Measurements from ENCODE around the gene ASPN. TPM values are rescaled to one million over a fixed set of nuclear protein-coding genes. Genes with fewer than 3 reads are reported as not detected.

The ASPN gene
- total and polyA plus RNA-seq, 9 of the 15 experiments (the other 6 are each of a cell fraction or from before 2014, with no cell fraction given) = 0.03 to 0.07 TPM; not detected in 7

- FAIRE-seq = no peak
- no peak for DNase-seq (ENCODE audit: extremely low read depth in 1 of 4, low spot score in 3 of 4)
- ChIA-PET POLR2A (interaction anchor here (1.2 kb wide), 1 partner anchor 10 kb away, joined by 3 read pairs; no protein-coding TSS in a partner anchor), CTCF (ENCODE audit: low intra/inter-chr PET ratio) (no interaction called here)
- Histone ChIP-seq H3K36me3 (ENCODE audit: control insufficient read depth, insufficient read depth, low read length) (no peaks in the 10 kb centered on the region), H3K27ac (ENCODE audit: extremely low read depth, low read depth, low read length) (no peak overlapping the region), H3K9ac (ENCODE audit: insufficient read depth in 1 of 2, low read depth in 2 of 2, low read length in 2 of 2) (no peak overlapping the region), H4K20me1 (replicated peaks; ENCODE audit: control insufficient read depth, insufficient read depth, low read length) (no peaks in the 10 kb centered on the region), H3K4me3 (no peak overlapping the region), H3K9me1 (ENCODE audit: control insufficient read depth, insufficient read depth, low read length) (no peaks in the 10 kb centered on the region), H3K27me3 (ENCODE audit: control insufficient read depth in 2 of 2, insufficient read depth in 2 of 2, low read length in 2 of 2) (no peaks in the 10 kb centered on the region), H2AFZ (ENCODE audit: low read depth, low read length) (no peak overlapping the region), H3K79me2 (ENCODE audit: control insufficient read depth, insufficient read depth, low read length) (no peaks in the 10 kb centered on the region), H3K4me1 (replicated peaks in 1 of 2; ENCODE audit: control insufficient read depth in 2 of 2, insufficient read depth in 2 of 2, low read length in 2 of 2) (peaks cover 7 to 19% of the 10 kb centered on the region in 2 experiments), H3K4me2 (ENCODE audit: insufficient read depth, low read length) (no peak overlapping the region), H3K9me3 (replicated peaks; ENCODE audit: control insufficient read depth, insufficient read depth, low read depth, low read length) (no peaks in the 10 kb centered on the region)
- WGBS (ENCODE audit: insufficient coverage, low coverage, missing lambda C conversion rate) = 28% methylated on average over 2 of the region's 2 CpGs
- ATAC-seq = no peak
- intact Hi-C loops (cut with micrococcal nuclease) = no loop called here
- TF ChIP-seq ZNF212 (CRISPR knock-in tag; IDR thresholded peaks at IDR 0.05) (no peak), ZNF785 (CRISPR knock-in tag; IDR thresholded peaks at IDR 0.05) (no peak), SAFB (IDR thresholded peaks at IDR 0.05; ENCODE audit: borderline replicate concordance, low read depth, low read length) (no peak), ZNF41 (CRISPR knock-in tag; conservative IDR thresholded peaks at IDR 0.05) (no peak), HDGF (IDR thresholded peaks at IDR 0.05) (no peak), GTF2B (IDR thresholded peaks at IDR 0.05; ENCODE audit: extremely low read depth, insufficient read length) (no peak), CREM (IDR thresholded peaks at IDR 0.05; ENCODE audit: low read depth) (no peak), STAG1 (CRISPR knock-in tag; IDR thresholded peaks at IDR 0.05; ENCODE audit: borderline replicate concordance) (no peak), ZNF561 (CRISPR knock-in tag; conservative IDR thresholded peaks at IDR 0.05) (no peak), CEBPZ (IDR thresholded peaks at IDR 0.05; ENCODE audit: borderline replicate concordance, low read depth, low read length) (no peak), HDAC6 (IDR thresholded peaks at IDR 0.05; ENCODE audit: low read depth, low read length) (no peak), ZNF76 (CRISPR knock-in tag; IDR thresholded peaks at IDR 0.05; ENCODE audit: borderline replicate concordance) (no peak), PCBP1 (IDR thresholded peaks at IDR 0.05; ENCODE audit: low read depth, low read length, poor library complexity, severe bottlenecking) (no peak), GTF2A2 (tag; IDR thresholded peaks at IDR 0.05) (no peak), ZNF184 (CRISPR knock-in tag; IDR thresholded peaks at IDR 0.05) (no peak), TRIM28 (IDR thresholded peaks at IDR 0.05) (no peak), BRD9 (IDR thresholded peaks at IDR 0.05; ENCODE audit: low read depth, partially characterized antibody) (no peak)
- TF ChIP-seq, protein P1, sequence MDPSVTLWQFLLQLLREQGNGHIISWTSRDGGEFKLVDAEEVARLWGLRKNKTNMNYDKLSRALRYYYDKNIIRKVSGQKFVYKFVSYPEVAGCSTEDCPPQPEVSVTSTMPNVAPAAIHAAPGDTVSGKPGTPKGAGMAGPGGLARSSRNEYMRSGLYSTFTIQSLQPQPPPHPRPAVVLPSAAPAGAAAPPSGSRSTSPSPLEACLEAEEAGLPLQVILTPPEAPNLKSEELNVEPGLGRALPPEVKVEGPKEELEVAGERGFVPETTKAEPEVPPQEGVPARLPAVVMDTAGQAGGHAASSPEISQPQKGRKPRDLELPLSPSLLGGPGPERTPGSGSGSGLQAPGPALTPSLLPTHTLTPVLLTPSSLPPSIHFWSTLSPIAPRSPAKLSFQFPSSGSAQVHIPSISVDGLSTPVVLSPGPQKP (CRISPR knock-in tag; IDR thresholded peaks at IDR 0.05) = no peak
- TF ChIP-seq, protein P2, sequence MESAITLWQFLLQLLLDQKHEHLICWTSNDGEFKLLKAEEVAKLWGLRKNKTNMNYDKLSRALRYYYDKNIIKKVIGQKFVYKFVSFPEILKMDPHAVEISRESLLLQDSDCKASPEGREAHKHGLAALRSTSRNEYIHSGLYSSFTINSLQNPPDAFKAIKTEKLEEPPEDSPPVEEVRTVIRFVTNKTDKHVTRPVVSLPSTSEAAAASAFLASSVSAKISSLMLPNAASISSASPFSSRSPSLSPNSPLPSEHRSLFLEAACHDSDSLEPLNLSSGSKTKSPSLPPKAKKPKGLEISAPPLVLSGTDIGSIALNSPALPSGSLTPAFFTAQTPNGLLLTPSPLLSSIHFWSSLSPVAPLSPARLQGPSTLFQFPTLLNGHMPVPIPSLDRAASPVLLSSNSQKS (CRISPR knock-in tag; IDR thresholded peaks at IDR 0.05) = no peak
- in situ Hi-C loops (cut with MboI) = no loop called here
- BruUV-seq (replicated peaks) = no TSS peak
These were observed 20.9 kb upstream of the ASPN start for GRCh38 chr9:92503156-92503555.

Data from K562 (cell line).